Endodermal cell (in vitro differentiated cells): ENCODE data around the gene NUP88. TPM values are rescaled to one million over a fixed set of nuclear protein-coding genes. Genes with fewer than 3 reads are reported as not detected.

Experiments
- DNase-seq: peaks from one replicate; pipeline ENCODE4 v3.0.0-alpha.2; 2017
- H3K27ac ChIP-seq: 2 replicates; pipeline ENCODE4 v1.5.1; 2013; ENCODE audit warnings: mild to moderate bottlenecking, low read depth, low read length, moderate library complexity
- H3K27me3 ChIP-seq: 2 replicates; pipeline ENCODE4 v1.6.1; 2013; ENCODE audit warnings: mild to moderate bottlenecking, low read length, moderate library complexity; ENCODE audit not compliant: insufficient read depth, control insufficient read depth, poor library complexity, severe bottlenecking
- H3K36me3 ChIP-seq: 2 replicates; pipeline ENCODE4 v1.7.0; 2013; ENCODE audit warnings: mild to moderate bottlenecking, low read length, moderate library complexity; ENCODE audit not compliant: control insufficient read depth, insufficient read depth
- H3K4me1 ChIP-seq: one replicate; pipeline ENCODE4 v1.7.0; 2013; ENCODE audit warnings: low read length; ENCODE audit not compliant: control insufficient read depth, insufficient read depth
- H3K4me3 ChIP-seq: 2 replicates; pipeline ENCODE4 v1.5.1; 2013; ENCODE audit warnings: mild to moderate bottlenecking, low read length, moderate library complexity
- H3K9ac ChIP-seq: 2 replicates; pipeline ENCODE4 v1.6.1; 2013; ENCODE audit warnings: mild to moderate bottlenecking, low read length, moderate library complexity; ENCODE audit not compliant: poor library complexity, severe bottlenecking; ENCODE audit errors: extremely low read depth
- H3K9me3 ChIP-seq: 2 replicates; pipeline ENCODE4 v1.6.1; 2013; ENCODE audit warnings: mild to moderate bottlenecking, low read length, moderate library complexity; ENCODE audit not compliant: control insufficient read depth
- H3K27ac Mint-ChIP-seq: 2 replicates; pipeline ENCODE4 v1.8.0; 2020; ENCODE audit warnings: mixed read lengths
- H3K27me3 Mint-ChIP-seq: 2 replicates; pipeline ENCODE4 v1.8.0; 2021; ENCODE audit warnings: mild to moderate bottlenecking, mixed read lengths; ENCODE audit not compliant: insufficient read depth
- H3K36me3 Mint-ChIP-seq: 2 replicates; pipeline ENCODE4 v1.8.0; 2020; ENCODE audit warnings: low read depth, mixed read lengths
- H3K4me1 Mint-ChIP-seq: 2 replicates; pipeline ENCODE4 v1.8.0; 2020; ENCODE audit warnings: mixed read lengths
- H3K4me3 Mint-ChIP-seq: 2 replicates; pipeline ENCODE4 v1.8.0; 2020; ENCODE audit warnings: mild to moderate bottlenecking, moderate library complexity, mixed read lengths
- H3K9me3 Mint-ChIP-seq: 2 replicates; pipeline ENCODE4 v1.8.0; 2020; ENCODE audit warnings: mild to moderate bottlenecking, mixed read lengths
- WGBS, 2 experiments: methylation state at CpG; one replicate each; pipeline versions ENCODE4 v1.1.5 to v1.1.7; 2013; ENCODE audit warnings: missing lambda C conversion rate in 2 of 2, mixed read lengths in 1 of 2; ENCODE audit not compliant: insufficient coverage in 1 of 2, insufficient read length in 1 of 2; 5-methylcytosine and 5-hydroxymethylcytosine counted together
- total RNA-seq, 2 donors: library from RNA; stranded (reverse); fragmentation: NEBNext Ultra II Directional in 1 of 2; extraction: Animal tissue kit (Norgen Biotek cat#: 25700) in 1 of 2; gene quantifications; 2 replicates in 1 of 2; 3 replicates in 1 of 2; pipeline ENCODE4 v1.2.1, GENCODE V29; 2021
- TF ChIP-seq, protein P1 (sequence below): fragments of 200-600 bp; sonication (generic); conservative IDR thresholded peaks from 2 replicates; pipeline ENCODE4 v1.5.0; 2021; ENCODE audit warnings: antibody characterized with exemption, mild to moderate bottlenecking

The NUP88 gene
- total RNA-seq, 2 donors from 2014 or later: 72.2 to 79.0 TPM

DNA sequence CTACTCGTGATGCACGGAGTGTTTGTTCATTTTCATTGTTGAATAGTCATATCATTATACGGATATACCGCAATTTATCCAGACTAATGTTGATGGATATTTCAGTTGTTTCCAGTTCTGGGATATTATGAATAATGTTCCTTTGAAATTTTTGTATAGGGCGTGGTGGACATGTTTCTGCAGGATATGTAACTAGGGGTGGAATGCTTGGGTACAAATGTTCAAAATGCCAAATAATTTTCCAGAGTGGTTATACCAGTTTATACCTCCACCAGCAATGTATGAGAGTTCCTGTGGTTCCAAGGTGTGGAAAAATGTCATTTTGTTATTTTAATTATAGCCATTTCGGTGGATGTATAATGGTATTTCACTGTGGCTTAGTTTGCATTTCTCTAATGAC lies 53.6 kb downstream of the NUP88 start:
- H3K27ac Mint-ChIP-seq: no peak overlapping the region
- no peak for DNase-seq
- Histone ChIP-seq H3K9me3 (no peaks in the 10 kb centered on the region), H3K27ac (no peak overlapping the region), H3K36me3 (peaks cover 47% of the 10 kb centered on the region), H3K4me1 (peaks cover 12% of the 10 kb centered on the region), H3K27me3 (no peaks in the 10 kb centered on the region), H3K4me3 (no peak overlapping the region), H3K9ac (no peak overlapping the region)
- H3K36me3 Mint-ChIP-seq: peaks cover 60% of the 10 kb centered on the region
- TF ChIP-seq, protein P1, sequence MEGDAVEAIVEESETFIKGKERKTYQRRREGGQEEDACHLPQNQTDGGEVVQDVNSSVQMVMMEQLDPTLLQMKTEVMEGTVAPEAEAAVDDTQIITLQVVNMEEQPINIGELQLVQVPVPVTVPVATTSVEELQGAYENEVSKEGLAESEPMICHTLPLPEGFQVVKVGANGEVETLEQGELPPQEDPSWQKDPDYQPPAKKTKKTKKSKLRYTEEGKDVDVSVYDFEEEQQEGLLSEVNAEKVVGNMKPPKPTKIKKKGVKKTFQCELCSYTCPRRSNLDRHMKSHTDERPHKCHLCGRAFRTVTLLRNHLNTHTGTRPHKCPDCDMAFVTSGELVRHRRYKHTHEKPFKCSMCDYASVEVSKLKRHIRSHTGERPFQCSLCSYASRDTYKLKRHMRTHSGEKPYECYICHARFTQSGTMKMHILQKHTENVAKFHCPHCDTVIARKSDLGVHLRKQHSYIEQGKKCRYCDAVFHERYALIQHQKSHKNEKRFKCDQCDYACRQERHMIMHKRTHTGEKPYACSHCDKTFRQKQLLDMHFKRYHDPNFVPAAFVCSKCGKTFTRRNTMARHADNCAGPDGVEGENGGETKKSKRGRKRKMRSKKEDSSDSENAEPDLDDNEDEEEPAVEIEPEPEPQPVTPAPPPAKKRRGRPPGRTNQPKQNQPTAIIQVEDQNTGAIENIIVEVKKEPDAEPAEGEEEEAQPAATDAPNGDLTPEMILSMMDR: no peak
- H3K27me3 Mint-ChIP-seq: peaks cover 37% of the 10 kb centered on the region
- 75 to 82% methylated on average over 4 to 6 of the region's 6 CpGs for WGBS, 2 experiments
- H3K4me3 Mint-ChIP-seq: no peak overlapping the region
- peaks cover 22% of the 10 kb centered on the region for H3K4me1 Mint-ChIP-seq
- H3K9me3 Mint-ChIP-seq: no peaks in the 10 kb centered on the region

DNA sequence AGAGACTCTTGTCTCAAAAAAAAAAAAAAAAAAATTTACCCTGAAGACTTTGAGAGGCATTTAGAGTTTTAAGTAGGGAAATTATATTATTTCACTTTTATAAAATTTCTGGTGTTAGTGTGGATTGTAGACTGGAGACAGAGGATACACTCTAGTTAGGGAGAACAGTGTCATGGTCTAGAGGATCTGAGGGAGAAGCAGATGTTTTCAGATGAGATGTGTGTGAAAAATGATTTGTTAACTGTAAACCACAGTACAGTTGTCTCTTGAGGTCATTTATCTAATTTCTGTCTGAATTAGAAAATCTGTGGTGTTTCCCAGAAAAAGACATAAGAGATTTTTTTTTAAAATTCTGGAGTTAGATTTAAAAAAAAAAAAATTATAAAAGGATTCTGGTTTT lies 54.8 kb downstream of the NUP88 start:
- Histone ChIP-seq H3K4me3 (no peak overlapping the region), H3K4me1 (peaks cover 12% of the 10 kb centered on the region), H3K27me3 (peaks cover 4% of the 10 kb centered on the region), H3K36me3 (peaks cover 42% of the 10 kb centered on the region), H3K9ac (no peak overlapping the region), H3K9me3 (no peaks in the 10 kb centered on the region), H3K27ac (no peak overlapping the region)
- no peak for DNase-seq
- Mint-ChIP-seq H3K27me3 (peaks cover 49% of the 10 kb centered on the region), H3K36me3 (peaks cover 59% of the 10 kb centered on the region), H3K9me3 (no peaks in the 10 kb centered on the region), H3K4me1 (peaks cover 26% of the 10 kb centered on the region), H3K27ac (no peak overlapping the region), H3K4me3 (no peak overlapping the region)
- TF ChIP-seq, protein P1: no peak

DNA sequence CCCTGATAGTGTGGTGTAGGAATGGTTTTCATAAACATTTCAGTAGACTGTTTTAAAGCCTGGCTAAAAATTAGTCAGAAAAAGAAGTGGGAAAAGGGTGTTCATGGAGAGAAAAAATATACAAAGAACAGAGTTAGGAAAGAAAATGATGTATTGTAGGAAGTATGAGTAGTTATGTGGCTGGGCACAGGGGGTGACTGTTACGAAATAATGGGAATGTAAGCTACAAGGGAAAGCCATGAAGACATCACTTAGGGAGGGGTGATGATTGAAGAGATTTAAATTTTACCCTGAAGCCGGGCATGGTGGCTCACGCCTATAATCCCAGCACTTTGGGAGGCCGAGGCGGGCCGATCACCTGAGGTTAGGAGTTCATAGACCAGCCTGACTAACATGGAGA lies 55.3 kb downstream of the NUP88 start:
- Mint-ChIP-seq H3K27ac (no peak overlapping the region), H3K9me3 (no peaks in the 10 kb centered on the region), H3K27me3 (peaks cover 54% of the 10 kb centered on the region), H3K4me3 (no peak overlapping the region), H3K4me1 (peaks cover 26% of the 10 kb centered on the region), H3K36me3 (peaks cover 59% of the 10 kb centered on the region)
- TF ChIP-seq, protein P1: no peak
- Histone ChIP-seq H3K9ac (no peak overlapping the region), H3K27ac (no peak overlapping the region), H3K4me1 (peaks cover 12% of the 10 kb centered on the region), H3K27me3 (peaks cover 6% of the 10 kb centered on the region), H3K36me3 (peaks cover 44% of the 10 kb centered on the region), H3K9me3 (no peaks in the 10 kb centered on the region), H3K4me3 (no peak overlapping the region)
- no peak for DNase-seq
- 92 to 93% methylated on average over 6 of the region's 6 CpGs for WGBS, 2 experiments
